GM12873 (cell line): ENCODE data around the gene XYLT2.
A peak's percentile ranks its signal among the peaks of the same experiment; 100 is the strongest.

Experiments
- TF ChIP-seq, protein P1 (sequence below): IDR thresholded peaks from 2 replicates; pipeline ENCODE4 v1.5.1; 2012; ENCODE audit warnings: low read depth, mild to moderate bottlenecking, moderate library complexity, low read length, control low read depth; ENCODE audit not compliant: insufficient read depth; ENCODE audit errors: missing control alignments

The XYLT2 gene

GRCh38 chr17:50356892-50357510 is 11.1 kb downstream of the XYLT2 start:
- TF ChIP-seq, protein P1, sequence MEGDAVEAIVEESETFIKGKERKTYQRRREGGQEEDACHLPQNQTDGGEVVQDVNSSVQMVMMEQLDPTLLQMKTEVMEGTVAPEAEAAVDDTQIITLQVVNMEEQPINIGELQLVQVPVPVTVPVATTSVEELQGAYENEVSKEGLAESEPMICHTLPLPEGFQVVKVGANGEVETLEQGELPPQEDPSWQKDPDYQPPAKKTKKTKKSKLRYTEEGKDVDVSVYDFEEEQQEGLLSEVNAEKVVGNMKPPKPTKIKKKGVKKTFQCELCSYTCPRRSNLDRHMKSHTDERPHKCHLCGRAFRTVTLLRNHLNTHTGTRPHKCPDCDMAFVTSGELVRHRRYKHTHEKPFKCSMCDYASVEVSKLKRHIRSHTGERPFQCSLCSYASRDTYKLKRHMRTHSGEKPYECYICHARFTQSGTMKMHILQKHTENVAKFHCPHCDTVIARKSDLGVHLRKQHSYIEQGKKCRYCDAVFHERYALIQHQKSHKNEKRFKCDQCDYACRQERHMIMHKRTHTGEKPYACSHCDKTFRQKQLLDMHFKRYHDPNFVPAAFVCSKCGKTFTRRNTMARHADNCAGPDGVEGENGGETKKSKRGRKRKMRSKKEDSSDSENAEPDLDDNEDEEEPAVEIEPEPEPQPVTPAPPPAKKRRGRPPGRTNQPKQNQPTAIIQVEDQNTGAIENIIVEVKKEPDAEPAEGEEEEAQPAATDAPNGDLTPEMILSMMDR = no peak

DNA sequence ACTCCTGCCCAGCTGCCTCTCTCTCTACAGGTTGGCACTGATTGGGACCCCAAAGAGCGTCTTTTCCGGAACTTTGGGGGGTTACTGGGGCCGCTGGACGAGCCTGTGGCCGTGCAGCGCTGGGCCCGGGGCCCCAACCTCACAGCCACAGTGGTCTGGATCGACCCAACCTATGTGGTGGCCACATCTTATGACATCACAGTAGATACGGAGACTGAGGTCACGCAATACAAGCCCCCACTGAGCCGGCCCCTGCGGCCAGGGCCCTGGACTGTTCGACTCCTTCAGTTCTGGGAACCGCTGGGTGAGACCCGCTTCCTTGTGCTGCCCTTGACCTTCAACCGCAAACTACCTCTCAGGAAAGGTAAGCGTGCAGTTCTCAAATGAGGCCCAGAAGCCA is 12.3 kb downstream of the XYLT2 start:
- TF ChIP-seq, protein P1 = no peak

GRCh38 chr17:50359005-50359699 is 13.2 kb downstream of the XYLT2 start:
- TF ChIP-seq, protein P1 = no peak

- TF ChIP-seq, protein P1 = no peak
These were observed 14.1 kb downstream of the XYLT2 start for GRCh38 chr17:50359998-50360461.

GRCh38 chr17:50360486-50361115 is 14.7 kb downstream of the XYLT2 start:
- TF ChIP-seq, protein P1 = no peak

GRCh38 chr17:50361561-50362480 is 15.9 kb downstream of the XYLT2 start:
- TF ChIP-seq, protein P1 = peak; percentile 91
